ENCODE measurements around the gene PPP3R1.

Gene PPP3R1

DNA sequence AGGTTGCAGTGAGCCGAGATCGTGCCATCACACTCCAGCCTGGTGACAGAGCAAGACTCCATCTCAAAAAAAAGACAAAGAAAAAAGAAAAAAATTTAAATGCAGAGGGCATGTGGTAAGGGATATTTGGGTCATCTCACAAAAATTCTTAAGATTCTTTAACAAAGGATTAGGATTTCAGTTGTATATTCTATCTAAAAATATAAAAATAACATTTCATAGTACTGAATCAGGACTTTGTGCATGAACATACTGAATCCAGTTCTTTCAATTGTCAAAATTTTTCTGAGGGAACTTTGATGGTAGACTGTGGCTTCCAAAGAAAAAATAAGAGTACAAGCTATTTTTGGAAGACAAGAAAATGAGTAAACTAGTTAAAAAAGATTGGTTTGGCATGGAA, 6.5 kb upstream of the PPP3R1 start:
- DNase-seq = no peak

DNA sequence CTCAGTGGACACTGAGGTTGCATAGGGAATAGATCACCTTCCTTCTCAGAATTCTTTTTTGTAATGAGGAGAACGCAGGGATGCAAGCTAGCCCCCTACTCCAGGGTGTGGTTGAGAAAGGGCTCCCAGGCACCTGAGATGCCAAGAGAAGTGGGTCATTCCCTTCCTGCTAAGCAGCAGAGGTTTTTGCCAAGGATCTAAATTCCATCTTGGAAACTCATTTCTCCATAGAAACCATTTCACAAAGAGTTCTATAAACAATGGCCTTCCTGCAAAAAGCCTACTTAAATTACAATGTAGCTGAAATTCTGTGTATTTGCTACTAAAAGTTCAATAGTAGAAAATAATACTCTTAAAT, 3.7 kb upstream of the PPP3R1 start:
- DNase-seq = no peak

DNA sequence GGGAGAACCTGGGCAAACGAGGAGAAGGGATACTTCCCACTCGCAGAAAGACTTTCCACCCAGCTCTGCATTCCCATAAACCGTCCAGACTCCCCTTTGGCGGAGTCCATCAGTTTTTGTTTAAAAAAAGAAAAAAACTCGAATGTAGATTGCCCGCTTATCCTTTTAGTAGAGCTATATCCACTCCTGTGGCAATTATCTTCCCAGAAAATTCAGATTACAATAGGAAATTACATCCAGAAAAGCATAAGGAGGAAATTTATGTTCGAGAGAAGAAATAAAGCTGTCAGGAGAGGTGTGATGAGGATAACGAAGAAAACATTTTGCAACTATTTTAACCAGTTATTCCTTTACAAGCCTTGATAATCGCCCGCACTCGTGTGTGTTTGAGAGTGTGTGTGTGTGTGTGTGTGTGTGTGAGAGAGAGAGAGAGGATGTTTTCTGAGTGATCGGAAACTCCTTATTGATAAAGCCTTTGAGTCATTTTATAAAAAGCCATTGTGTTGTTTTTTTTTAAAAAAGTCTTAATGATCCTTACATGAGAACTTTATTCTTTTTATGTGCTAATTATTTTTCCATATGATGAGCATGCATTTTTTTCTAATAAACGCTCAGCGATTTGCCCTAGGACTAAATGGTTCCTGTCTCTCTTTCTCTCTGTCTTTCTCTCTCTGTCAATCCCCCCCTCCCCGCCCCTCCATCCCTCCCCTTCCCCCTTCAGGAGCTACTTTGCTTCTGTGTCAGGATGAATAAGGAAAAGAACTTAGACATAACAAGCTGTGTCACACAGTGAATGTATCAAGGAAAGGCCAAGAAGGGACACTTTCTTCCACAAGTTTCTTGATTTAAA, 1.1 kb upstream of the PPP3R1 start:
- no peak for DNase-seq

DNA sequence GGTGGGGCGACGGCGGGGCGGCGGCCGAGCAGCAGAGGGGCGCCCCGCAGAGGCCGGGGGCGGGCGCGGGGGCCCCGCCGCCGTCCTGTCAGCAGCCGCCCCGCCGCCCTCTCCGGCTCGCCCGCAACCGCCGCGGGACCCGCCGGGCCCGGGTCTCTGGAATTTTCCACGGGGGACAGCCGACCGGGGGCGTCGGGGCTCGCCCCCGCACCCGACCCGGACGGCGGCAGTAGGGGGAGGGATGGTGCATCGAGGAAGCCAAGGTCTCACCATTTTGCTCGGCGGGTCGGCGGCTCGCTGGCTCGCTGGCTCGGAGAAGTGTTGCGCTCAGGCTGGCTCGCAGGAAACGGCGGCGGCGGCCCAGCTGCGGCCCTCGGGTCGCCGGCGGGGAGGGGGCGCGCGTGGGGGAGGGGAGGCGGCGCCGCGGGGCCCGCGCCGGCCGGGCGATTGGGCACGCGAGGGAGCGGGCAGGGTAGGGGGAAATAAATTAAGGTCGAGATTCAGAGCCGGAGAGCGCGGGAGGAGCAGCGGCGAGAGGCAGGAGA, 405 bp downstream of the PPP3R1 start:
- DNase-seq = peak in 8 of 56 donors; percentile 34 to 59 (median 48)

DNA sequence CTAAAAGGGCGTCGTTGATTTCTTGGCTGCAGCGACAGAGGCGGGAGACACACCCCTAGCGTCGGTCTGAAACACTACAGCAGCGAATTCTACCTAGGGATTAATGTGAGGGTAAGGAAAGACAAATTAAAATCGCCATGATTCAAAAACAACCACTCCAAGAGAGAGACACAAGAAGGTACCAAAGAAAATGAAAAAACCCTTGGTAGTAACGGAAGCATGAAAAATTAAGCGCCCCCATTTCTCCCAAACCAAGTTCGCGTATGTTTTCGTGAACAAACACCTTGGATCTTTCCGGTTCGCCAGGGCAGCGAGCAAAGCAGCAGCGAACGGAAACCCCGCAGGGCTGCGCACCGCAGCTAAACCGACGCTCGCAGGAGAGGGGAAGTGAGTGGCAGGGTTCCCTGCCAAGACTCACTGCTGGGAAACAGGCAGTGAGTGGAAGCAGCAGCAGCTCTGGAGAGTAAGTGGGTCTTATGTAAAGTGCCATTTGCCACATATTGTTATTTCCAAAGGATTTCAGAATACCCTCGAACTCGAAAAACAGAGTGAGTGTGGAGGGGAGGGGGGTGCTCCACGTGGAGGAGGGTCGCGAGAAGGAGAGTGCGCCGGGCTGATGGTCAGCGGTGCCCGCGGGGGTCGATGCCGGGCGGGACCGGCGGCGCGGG, 1.0 kb downstream of the PPP3R1 start:
- DNase-seq = peak in 42 of 56 donors; percentile 3 to 68 (median 32)

DNA sequence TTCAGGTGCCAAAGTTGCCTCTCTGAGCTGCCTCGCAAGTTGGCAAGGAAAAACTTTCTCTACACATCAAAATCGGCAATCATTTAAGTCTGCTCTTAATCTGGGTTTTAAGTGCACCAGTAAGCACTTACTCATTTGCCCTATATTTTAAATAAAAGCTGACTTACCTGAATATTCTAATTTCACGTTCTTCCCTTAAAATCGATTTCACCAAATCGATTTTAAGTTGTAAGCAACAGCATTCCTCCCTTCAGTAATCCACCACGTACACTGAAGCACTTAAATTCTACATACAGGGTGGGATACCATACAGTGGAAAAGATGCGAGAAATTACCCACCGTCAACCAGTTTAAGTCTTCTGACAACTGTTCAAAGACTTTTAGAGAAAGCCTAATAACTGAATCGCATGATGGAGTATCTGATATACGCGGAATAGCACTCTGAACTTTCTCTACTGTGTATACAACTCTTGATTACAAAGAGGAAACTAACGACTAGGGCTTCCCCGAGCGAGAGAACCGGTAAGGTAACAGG, 1.6 kb downstream of the PPP3R1 start:
- DNase-seq = peak in 1 of 56 donors; percentile 50

DNA sequence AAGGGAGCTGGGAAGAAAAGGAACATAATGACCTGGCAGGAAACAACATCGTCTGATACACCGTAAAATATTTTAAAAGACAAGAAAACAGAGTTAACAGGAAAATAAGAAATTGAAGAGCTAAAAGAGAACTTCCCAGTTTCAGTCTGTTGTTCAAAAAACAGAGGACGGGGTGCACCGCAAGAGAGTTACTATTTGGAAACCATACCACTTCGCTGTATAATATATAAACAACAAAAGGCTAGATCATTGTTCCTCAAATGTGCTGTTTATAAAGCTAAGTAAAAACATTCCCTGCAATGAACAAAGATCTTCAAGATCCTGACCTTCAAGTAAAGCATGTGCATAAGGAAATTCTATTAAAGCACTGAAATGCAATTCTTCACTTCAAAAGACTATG, 2.1 kb downstream of the PPP3R1 start:
- no peak for DNase-seq

DNA sequence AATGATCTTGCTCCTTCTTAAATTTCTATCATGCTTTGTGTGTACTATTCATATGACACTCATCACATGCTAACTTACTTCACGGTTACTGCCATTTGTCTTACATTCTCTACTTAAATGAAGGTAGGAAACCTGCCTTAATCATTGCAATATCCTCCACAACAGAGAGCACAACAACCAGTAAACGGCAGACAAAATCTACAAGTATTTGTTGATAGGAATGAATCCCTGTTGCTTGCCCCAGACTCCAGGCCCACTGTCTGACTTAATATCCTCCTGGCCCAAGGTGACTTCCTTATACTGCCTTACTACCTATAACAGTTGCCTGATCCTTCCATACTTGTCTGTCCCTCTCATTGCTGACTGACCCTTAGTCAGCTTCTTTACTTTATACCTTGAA, 3.5 kb downstream of the PPP3R1 start:
- no peak for DNase-seq

DNA sequence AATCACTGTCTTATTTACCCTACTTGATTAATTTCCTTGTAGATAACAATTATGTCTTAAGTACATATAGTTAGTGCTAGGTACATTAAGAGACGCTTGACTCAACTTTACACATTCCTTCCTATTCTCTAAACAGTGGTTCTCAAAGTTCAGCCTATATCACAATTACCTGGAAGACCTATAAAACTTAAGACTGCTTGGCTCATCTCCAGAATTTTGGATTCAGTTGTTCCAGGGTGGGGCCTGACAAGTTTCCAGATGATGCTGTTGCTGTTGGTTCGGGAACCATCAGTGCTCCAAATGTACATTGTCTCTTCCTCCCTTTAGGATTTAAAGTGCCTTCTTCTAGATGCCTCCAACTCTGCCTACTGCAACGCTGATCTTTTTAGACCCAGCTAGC, 4.0 kb downstream of the PPP3R1 start:
- DNase-seq = no peak

DNA sequence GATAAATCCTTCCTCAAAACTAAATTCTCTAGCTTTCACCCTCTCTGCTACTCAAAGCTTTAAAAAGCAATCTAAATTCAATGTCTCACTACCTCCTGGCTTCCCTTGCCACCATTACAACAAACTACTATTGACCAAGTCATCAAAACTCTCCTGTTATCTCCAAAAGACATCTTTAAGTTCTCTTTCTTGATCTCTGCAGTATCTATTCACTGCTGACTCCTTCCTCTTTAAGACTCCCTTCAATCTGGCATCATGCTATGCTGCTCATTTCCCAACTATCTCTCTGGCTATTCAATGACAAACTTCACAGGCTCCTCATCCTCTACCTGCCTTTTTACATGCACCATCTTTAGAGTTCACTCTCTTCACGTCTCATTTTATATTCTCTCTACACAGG, 5.9 kb downstream of the PPP3R1 start:
- DNase-seq = no peak

DNA sequence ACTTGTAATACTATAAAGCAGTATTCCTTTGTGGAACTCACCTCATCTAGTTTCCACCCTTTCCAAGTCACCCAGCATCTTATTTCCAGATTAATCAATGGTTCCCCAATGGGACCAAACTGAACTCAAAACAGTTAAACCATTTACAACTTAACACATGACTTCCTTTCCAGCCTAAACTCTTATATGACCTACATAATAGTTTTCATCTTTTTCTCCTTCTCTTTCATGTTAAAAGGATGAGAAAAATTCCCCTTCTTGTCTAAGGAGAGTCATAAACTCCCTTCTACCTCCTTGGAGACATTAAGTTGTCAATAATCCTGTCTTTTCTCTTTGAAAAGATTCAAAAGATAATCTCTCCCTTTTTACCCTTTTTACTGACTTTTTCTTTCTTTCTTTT, 6.7 kb downstream of the PPP3R1 start:
- DNase-seq = no peak

DNA sequence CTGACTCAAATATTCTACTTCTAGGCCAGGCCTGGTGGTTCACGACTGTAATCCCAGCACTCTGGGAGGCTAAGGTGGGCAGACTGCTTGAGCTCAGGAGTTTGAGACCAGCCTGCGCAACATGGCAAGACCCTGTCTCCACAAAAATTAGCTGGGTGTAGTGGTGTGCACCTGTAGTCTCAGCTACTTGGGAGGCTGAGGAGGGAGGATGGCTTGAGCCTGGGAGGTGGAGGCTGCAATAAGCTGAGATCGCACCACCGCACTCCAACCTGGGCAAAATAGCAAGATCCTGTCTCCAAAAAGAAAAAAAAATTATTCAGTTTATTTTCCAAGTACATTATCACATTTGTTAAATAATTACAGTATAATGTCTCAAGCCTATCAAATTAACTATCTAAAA, 7.3 kb downstream of the PPP3R1 start:
- DNase-seq = no peak

DNA sequence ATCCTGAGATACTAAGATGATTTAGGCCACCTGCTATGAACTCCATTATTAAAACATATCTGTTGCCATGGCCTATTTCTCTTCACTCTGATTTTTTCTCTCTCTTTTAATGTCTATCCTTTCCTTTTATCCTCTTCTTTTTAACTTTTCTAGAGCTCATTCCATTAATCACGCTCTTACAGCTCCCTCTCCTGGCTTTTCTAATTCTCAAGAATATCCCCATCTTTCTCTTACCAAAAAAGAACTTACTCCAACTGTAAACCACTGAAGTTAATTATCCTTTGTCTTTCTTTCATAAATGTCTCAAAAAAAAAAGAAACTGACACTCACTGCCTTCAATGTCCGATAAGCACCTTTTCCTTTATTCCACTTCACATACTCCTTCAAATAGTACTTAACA, 7.9 kb downstream of the PPP3R1 start:
- no peak for DNase-seq

DNA sequence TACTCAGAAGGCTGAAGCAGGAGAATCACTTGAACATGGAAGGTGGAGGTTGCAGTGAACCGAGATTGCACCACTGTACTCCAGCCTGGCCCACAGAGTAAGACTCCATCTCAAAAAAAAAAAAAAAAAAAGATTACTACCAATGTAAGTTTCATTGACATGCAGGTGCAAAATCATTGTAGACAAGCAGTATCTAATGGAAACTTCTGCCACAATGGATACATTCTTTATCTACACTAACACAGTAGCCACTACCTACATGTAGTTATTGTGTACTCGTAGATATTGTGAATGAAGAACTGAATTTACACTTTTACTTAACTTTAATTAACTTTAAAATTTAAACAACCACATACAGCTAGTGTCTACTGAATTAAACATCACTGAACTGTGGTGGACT, 10.6 kb downstream of the PPP3R1 start:
- DNase-seq = no peak

DNA sequence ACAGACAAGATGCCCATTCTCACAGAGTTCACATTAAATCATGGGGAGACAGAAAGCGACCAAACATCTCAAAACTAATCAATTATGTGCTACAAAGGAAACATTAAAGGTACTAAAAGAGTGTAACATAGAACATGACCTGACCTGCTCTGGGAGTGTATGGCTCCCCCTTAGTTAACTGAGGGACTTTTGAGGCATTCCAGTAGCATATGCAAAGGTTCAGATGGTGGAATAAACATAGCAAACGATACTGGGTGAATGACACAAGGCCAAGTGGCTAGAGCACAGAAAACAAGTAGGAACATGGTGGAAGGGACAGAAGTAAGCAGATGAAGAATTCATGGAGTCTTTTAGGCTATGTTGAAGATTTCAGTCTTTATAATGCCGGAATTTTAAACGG, 11.9 kb downstream of the PPP3R1 start:
- DNase-seq = no peak

DNA sequence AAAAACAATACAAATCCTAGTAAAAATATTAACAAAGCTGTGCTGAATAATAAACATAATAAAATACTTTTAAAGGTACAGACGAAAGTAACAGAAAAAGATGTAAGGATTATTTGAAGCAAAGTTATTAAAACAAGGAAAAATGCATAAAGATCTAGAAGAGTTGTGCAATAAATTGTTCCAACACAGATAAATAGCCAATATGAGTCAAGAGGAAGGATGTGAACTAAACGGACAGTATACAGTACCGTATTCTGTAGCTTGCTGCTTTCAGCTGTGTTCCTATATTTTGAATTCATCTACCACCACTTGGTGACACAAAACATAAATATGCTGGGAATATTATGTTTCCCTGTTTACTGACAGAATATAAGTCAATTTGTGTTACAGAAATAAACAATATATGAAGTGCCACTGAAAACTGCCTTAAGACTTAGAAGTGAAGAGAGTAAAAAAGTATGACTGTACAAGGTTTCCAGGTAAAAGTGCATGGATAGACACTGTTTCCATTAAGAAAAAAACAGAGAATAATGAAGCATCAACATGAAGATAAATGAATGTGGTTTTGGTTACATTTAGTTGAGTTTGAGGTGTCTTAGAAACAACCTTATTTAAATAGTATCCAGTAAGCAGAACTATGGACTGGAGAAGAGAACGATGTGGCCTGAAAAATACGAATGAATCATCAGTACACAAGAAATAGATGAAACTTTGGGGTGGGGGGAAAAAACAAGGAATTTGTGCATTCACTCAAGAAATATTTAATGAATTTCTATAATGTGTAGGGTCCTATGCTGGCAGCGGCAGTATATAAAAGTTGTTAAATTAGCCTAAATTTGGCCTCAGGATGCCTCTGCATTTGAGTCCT, 13.1 kb downstream of the PPP3R1 start:
- no peak for DNase-seq

DNA sequence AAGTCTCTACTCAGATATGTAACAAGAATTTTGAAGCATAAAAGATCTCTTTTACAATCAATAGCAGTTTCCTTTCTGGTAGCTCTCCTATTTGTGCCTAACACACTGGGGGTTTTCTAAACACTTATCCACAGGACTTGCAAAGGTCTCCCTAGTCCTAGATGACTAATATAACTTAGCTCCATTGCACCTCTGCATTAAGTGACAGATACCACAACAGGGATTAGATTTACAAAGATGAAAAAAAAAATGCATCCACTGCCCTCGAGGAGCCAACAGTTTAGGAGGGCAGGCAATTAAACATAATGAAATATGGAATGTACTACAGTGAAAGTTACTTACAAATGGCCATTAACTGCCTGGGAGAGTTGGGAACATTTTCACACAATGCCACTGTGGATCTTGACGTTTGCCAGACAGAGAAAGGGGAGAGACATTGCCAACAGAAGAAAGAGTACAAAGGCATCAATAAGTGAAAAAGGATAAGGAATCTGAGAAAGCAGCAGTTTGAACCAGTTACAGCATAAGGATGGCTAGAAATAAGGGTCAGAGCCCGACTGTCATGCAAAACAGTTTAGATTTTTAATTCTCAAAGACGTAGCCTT, 14.3 kb downstream of the PPP3R1 start:
- DNase-seq = no peak

DNA sequence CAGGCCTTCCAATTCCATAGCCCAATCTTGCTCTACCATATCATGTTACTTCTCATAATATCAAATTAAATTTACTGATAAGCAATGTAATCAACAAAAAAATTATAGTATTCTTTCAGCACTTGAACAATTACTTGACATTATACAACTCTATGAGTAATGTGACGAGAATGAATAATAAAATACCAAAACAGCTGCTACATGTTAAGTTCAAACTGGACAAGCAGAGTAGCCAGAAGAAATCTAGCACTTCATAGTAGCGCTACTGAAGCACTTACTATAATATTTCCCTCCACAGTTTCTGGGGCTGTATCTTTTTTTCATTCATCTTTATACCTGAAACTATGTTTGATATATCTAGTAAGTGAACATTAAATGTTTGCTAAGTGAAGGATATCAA, 14.9 kb downstream of the PPP3R1 start:
- no peak for DNase-seq

DNA sequence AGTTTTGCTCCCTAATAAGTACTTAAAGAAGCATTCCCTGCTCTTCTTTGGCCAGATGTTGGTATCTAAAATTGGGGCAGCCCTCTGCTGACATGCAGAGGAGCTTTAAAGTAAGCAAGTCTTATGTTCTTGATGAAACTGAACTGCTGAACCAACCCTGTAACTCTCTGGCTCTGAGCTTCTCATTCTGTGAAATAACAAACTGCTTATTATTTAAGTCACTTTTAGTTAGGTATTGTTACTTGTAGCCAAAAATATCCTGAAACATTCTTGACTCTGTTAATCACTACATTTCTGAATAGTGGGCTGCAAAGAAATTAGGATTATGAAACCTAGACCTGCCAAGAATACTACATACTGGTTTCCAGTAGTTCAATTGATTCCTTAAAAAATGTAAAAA, 15.5 kb downstream of the PPP3R1 start:
- no peak for DNase-seq

DNA sequence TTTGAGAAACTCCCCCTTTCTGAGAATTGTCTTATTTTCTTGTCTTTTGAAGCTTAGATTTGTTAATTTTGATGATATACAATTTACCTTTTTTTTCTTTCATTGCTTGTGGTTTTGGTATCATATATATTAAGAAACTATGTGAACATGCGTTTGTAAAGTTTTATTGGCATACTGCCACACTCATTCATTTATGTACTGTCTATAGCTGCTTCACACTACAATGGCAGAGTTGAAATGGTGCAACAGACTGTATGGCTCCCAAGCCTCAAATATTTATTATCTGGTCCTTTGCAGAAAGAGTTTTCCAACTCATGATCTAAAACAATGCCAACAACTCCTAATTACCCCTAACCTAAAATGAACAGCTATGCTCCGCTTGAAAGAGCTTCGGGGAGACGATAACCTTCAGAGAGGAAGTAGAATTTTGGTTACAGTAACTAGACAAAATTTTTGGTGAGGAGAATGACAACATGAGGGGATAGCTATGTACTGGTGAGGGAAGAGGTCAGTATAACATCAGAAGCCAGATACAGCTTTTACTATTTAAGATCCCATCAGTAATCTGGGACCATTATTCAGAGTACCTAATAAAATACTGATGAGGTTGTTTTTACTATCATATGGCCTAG, 16.1 kb downstream of the PPP3R1 start:
- DNase-seq = no peak

DNA sequence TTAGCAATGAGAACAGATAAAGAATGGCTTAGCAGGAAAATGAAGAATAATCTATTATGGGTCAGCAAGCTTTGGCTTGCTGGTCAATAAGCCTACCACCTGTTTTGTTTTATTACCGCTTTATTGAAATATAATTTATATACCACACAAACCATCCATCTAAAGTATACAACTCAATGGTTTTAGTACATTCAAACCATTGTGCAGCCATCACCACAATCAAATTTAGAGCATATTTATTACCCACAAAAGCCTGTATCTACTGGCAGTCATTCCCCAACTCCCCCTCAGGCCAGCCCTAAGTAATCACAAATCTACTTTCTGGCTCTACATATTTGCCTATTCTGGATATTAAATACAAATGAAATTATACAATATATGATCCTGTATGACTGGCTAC, 17.2 kb downstream of the PPP3R1 start:
- DNase-seq = no peak

Data from amygdala (tissue), 56 donors.